Common myeloid progenitor, CD34-positive (primary cell): ENCODE measurements around the gene NPHP1.
"Not testable (repeated sequence)": the region's sequence is repeated elsewhere in the genome, so short reads cannot be mapped to it uniquely, and the experiment has no call there.

Experiments used
- CTCF ChIA-PET: fragments of 350-600 bp; sonication (Branson Sonifier 250); formaldehyde crosslinking; loops from one replicate; lab custom pipeline; 2021; ENCODE audit warnings: antibody characterized with exemption; lab: Charles Lee
- POLR2A ChIA-PET: fragments of 350-600 bp; sonication (Branson Sonifier 250); formaldehyde crosslinking; loops from one replicate; lab custom pipeline; 2021; ENCODE audit warnings: antibody characterized with exemption; lab: Charles Lee
- DNase-seq, 3 donors: peaks; one replicate each; pipeline versions ENCODE4 v3.0.0 to v3.0.0-alpha.2; 2013
- H3K27ac ChIP-seq, 2 experiments: 1 replicate in 1 of 2; 2 replicates in 1 of 2; pipeline ENCODE4 v1.7.0; 2013; ENCODE audit warnings: inconsistent platforms in 2 of 2, low read length in 2 of 2, mild to moderate bottlenecking in 2 of 2, low read depth in 1 of 2, moderate library complexity in 1 of 2; ENCODE audit not compliant: severe bottlenecking in 2 of 2, insufficient read depth in 1 of 2, poor library complexity in 1 of 2
- H3K27me3 ChIP-seq, 5 experiments: replicated peaks in 2 of 5; 1 replicate in 3 of 5; 2 replicates in 2 of 5; pipeline versions ENCODE4 v1.6.1 to v1.7.0; 2013; ENCODE audit warnings: low read length in 4 of 5, mild to moderate bottlenecking in 2 of 5, moderate library complexity in 2 of 5, inconsistent platforms in 1 of 5; ENCODE audit not compliant: insufficient read depth in 5 of 5, control insufficient read depth in 4 of 5
- H3K36me3 ChIP-seq, 4 experiments: 1 replicate in 2 of 4; 2 replicates in 2 of 4; pipeline versions ENCODE4 v1.6.1 to v1.7.0; 2013; ENCODE audit warnings: low read length in 3 of 4, control low read depth in 1 of 4, mild to moderate bottlenecking in 1 of 4; ENCODE audit not compliant: control insufficient read depth in 4 of 4, insufficient read depth in 4 of 4
- H3K4me1 ChIP-seq, 4 experiments: 1 replicate in 3 of 4; 2 replicates in 1 of 4; pipeline versions ENCODE4 v1.6.1 to v1.7.1; 2013; ENCODE audit warnings: low read length in 3 of 4, mild to moderate bottlenecking in 3 of 4, control low read depth in 1 of 4, inconsistent platforms in 1 of 4, moderate library complexity in 1 of 4; ENCODE audit not compliant: control insufficient read depth in 4 of 4, insufficient read depth in 4 of 4; ENCODE audit errors: control extremely low read depth in 1 of 4
- H3K4me3 ChIP-seq, 7 experiments: 1 replicate in 4 of 7; 2 replicates in 3 of 7; pipeline versions ENCODE4 v1.5.1 to v1.7.0; 2013; ENCODE audit warnings: mild to moderate bottlenecking in 7 of 7, low read length in 6 of 7, moderate library complexity in 6 of 7, inconsistent platforms in 2 of 7, low read depth in 2 of 7, control low read depth in 1 of 7; ENCODE audit not compliant: insufficient read depth in 4 of 7, control insufficient read depth in 1 of 7; ENCODE audit errors: extremely low read depth in 1 of 7
- H3K9me3 ChIP-seq, 5 experiments: 1 replicate in 4 of 5; 2 replicates in 1 of 5; pipeline versions ENCODE4 v1.6.1 to v1.7.1; 2013; ENCODE audit warnings: low read length in 4 of 5, mild to moderate bottlenecking in 2 of 5, inconsistent platforms in 1 of 5, low read depth in 1 of 5, moderate library complexity in 1 of 5; ENCODE audit not compliant: control insufficient read depth in 4 of 5, insufficient read depth in 2 of 5; ENCODE audit errors: control extremely low read depth in 1 of 5
- WGBS: methylation state at CpG from one replicate; pipeline ENCODE4 v1.1.5; 2013; ENCODE audit not compliant: insufficient coverage; 5-methylcytosine and 5-hydroxymethylcytosine counted together

NPHP1 gene

DNA sequence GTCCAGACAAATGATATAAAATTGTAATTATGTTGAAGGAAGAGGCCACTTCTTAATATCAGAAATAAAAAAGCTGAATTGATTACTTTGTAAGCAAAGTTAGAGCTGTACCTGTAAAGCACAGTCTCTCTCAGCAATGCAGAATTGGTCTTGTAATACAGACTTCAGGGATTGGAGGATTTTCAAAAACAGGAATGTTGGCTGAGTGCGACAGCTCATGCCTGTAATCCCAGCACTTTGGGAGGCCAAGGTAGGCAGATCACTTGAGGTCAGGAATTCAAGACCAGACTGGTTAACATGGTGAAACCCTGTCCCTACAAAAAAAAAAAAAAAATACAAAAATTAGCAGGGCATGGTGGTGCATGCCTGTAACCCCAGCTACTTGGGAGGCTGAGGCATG lies 17.8 kb upstream of the NPHP1 start:
- CTCF ChIA-PET = interaction anchor here (1.3 kb wide), 1 partner anchor 8 kb away, joined by 3 read pairs; no protein-coding TSS in a partner anchor
- POLR2A ChIA-PET = not testable (repeated sequence)

DNA sequence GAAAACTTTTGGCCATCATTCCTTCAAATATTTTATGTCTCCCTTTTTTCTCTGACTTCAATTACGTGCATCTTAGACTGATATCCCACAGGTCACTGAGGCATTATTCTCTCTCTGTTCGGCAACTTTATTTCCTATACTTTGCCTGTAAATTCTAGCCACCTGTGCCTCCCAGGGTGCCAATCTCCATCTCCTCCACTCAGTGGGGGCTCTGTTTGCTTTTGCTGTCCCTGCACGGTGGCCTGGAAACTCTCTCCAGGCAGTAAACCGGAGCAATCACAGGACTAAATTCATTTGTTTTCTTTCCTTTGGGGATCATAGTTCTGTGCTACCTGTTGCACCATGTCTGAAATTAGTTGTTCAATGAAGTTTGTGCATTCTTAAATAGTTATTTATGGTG lies 17.1 kb upstream of the NPHP1 start:
- DNase-seq = no peak
- POLR2A ChIA-PET = no interaction called here
- 94% methylated on average over 4 of the region's 4 CpGs for WGBS
- Histone ChIP-seq H3K4me3 (no peak overlapping the region), H3K27ac (no peak overlapping the region), H3K9me3 (peaks cover 0 to 2% (median 0%) of the 10 kb centered on the region in 5 experiments), H3K36me3 (no peaks in the 10 kb centered on the region), H3K27me3 (peaks cover 2 to 18% (median 11%) of the 10 kb centered on the region in 5 experiments), H3K4me1 (no peaks in the 10 kb centered on the region)
- CTCF ChIA-PET = no interaction called here

More for the DNA sequence above, 17.8 kb upstream of the NPHP1 start:
- not testable (repeated sequence) for H3K27ac ChIP-seq, H3K4me3 ChIP-seq, H3K9me3 ChIP-seq, H3K4me1 ChIP-seq, H3K36me3 ChIP-seq, DNase-seq
- peaks cover 2 to 16% (median 8%) of the 10 kb centered on the region in 5 experiments for H3K27me3 ChIP-seq
- WGBS = 86% methylated on average over 1 of the region's 1 CpG

DNA sequence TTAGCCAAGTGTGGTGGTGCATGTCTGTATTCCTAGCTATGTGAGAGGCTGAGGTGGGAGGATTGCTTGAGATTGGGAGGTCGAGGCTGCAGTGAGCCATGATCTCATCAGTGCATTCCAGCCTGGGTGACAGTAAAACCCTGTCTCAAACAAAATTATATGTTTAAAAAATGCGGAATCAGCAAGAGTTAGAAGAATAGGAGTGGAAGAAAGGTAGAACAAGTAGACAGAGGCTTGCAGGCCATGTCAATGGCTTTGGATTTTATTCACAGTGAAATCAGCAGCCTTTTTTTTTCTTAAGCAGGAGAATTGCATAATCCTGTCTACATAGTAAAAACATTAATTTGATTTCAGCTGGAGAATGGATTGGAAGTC lies 15.4 kb upstream of the NPHP1 start:
- Histone ChIP-seq H3K4me1 (no peaks in the 10 kb centered on the region), H3K4me3 (no peak overlapping the region), H3K9me3 (peaks cover 0 to 7% (median 2%) of the 10 kb centered on the region in 5 experiments), H3K27me3 (peaks cover 2 to 22% (median 14%) of the 10 kb centered on the region in 5 experiments), H3K36me3 (no peaks in the 10 kb centered on the region), H3K27ac (no peak overlapping the region)
- CTCF ChIA-PET = no interaction called here
- no peak for DNase-seq
- WGBS = 100% methylated on average over 1 of the region's 2 CpGs
- POLR2A ChIA-PET = interaction anchor here (0.7 kb wide), 1 partner anchor 921 kb away, joined by 3 read pairs; no protein-coding TSS in a partner anchor

DNA sequence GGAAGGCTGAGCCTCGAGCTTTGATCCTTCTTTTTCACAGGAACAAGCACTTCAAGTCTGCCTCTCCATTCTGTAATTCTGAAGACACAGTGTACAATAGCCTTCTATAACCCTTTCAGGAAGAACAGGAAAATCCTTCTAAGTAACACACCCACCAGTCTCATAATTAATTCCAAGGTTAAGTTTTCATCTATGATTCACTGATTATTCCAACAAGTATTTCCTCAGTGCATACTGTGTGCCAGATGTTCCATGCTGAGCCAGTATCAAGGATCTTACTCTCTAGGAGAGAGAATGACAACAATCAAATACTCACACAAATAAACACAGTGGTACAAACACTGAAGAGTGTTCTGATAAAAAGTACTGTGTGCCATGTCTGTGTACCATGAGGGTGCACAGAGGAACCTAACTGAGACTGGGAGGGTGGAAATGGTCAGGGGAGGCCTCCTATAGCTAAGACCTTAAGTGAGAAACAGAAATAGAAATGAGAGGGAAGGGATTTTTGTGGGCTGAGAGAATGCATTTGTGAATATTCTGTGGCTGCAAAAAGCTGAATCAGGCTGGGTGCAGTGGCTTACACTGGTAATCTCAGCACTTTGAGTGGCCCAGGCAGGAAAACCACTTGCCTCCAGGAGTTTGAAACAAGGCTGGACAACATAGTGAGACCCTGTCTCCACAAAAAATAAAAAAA lies 14.8 kb upstream of the NPHP1 start:
- WGBS = 78% methylated on average over 1 of the region's 1 CpG
- Histone ChIP-seq H3K9me3 (peaks cover 0 to 7% (median 2%) of the 10 kb centered on the region in 5 experiments), H3K27ac (no peak overlapping the region), H3K4me1 (no peaks in the 10 kb centered on the region), H3K4me3 (no peak overlapping the region), H3K27me3 (peaks cover 2 to 27% (median 14%) of the 10 kb centered on the region in 5 experiments), H3K36me3 (no peaks in the 10 kb centered on the region)
- ChIA-PET CTCF (no interaction called here), POLR2A (interaction anchor here (0.7 kb wide), 1 partner anchor 921 kb away, joined by 3 read pairs; no protein-coding TSS in a partner anchor)
- no peak for DNase-seq

DNA sequence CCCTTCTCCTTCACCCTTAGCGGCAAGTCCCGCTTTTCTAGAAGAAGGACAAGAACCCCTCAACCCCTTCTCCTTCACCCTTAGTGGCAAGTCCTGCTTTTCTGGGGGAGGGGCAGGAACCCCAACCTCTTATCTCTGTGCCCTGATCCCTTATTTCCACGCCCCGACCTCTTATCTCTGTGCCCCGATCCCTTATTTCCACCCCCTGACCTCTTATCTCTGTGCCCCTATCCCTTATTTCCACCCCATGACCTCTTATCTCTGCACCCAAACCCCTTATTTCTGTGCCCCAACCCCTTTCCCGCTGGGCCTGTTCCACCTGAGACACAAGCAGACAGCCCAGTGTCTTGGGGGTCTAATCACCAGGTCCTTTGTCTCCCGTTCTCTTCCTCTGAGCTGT lies 14.1 kb upstream of the NPHP1 start:
- H3K4me1 ChIP-seq, H3K27ac ChIP-seq, CTCF ChIA-PET, DNase-seq, POLR2A ChIA-PET, H3K4me3 ChIP-seq, H3K36me3 ChIP-seq: not testable (repeated sequence)
- Histone ChIP-seq H3K27me3 (peaks cover 2 to 29% (median 12%) of the 10 kb centered on the region in 5 experiments), H3K9me3 (peaks cover 0 to 14% (median 7%) of the 10 kb centered on the region in 5 experiments)
- 88% methylated on average over 3 of the region's 7 CpGs for WGBS

DNA sequence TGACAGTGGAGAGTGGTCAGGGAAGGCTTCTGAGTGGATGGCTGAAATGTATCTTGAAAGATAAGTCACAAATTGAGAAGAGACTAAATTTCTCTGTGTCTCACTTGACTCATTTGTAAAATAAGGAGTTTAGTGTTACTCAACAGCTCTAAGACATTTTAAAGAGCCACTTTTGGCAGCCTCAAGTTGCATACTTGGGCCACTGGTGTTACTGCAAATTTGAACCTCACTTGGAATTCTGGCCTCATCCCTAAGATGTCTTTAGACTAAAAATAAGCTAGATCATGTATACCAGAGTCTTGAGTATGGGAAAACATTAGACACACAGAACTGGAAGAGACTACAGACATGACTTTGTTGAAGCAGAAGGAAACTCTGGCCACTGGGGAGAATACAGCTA lies 12.0 kb upstream of the NPHP1 start:
- ChIA-PET CTCF (no interaction called here), POLR2A (no interaction called here)
- DNase-seq = no peak
- Histone ChIP-seq H3K27me3 (peaks cover 0 to 21% (median 9%) of the 10 kb centered on the region in 5 experiments), H3K36me3 (no peaks in the 10 kb centered on the region), H3K9me3 (peaks cover 0 to 16% (median 9%) of the 10 kb centered on the region in 5 experiments), H3K4me1 (peaks cover 0 to 4% (median 1%) of the 10 kb centered on the region in 4 experiments), H3K4me3 (no peak overlapping the region), H3K27ac (no peak overlapping the region)

DNA sequence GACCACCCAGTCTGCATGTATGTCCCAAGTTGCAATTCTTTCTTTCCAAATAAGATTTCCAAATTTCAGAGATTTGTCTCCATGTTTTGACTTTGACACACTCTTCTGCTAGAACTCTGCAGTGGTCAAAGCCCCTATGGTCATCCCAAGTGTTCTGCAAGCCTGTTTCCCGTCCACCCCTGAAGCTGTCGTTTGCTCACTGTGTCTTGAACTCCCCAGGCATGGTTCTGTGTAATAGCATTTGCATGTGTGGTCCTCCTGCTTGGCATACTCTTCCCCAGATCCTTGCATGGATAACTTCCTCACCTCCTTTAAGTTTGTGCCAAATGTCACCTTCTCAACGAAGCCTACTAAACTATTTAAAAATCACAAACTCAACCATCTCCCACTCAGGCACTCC lies 11.4 kb upstream of the NPHP1 start:
- Histone ChIP-seq H3K27me3 (peaks cover 0 to 17% (median 9%) of the 10 kb centered on the region in 5 experiments), H3K36me3 (no peaks in the 10 kb centered on the region), H3K4me3 (no peak overlapping the region), H3K4me1 (peaks cover 0 to 10% (median 4%) of the 10 kb centered on the region in 4 experiments), H3K9me3 (peaks cover 0 to 16% (median 7%) of the 10 kb centered on the region in 5 experiments), H3K27ac (no peak overlapping the region)
- 78% methylated on average over 3 of the region's 3 CpGs for WGBS
- CTCF ChIA-PET = no interaction called here
- no peak for DNase-seq
- POLR2A ChIA-PET = no interaction called here
